Activated B cell treated with CpG ODN at 0.5 μM for 24 hours (primary cell): ENCODE results near the gene GGCT. TPM values are rescaled to one million over a fixed set of nuclear protein-coding genes. Genes with fewer than 3 reads are reported as not detected.
"Not testable (repeated sequence)": the region's sequence is repeated elsewhere in the genome, so short reads cannot be mapped to it uniquely, and the experiment has no call there.

ENCODE experiments used
- ATAC-seq: fragments of 200-7000 bp; cut with Tn5 transposase; one replicate; pipeline ENCODE4 v1.10.0; 2021; ENCODE audit warnings: low read depth, mild to moderate bottlenecking, moderate library complexity
- CTCF ChIA-PET: fragments of 350-600 bp; sonication (Branson Sonifier 250); formaldehyde crosslinking; loops from one replicate; lab custom pipeline; 2021; ENCODE audit warnings: antibody characterized with exemption; lab: Charles Lee
- POLR2A ChIA-PET: fragments of 350-600 bp; sonication (Branson Sonifier 250); formaldehyde crosslinking; loops from one replicate; lab custom pipeline; 2021; ENCODE audit warnings: antibody characterized with exemption; lab: Charles Lee
- DNase-seq: peaks from one replicate; pipeline ENCODE4 v3.0.0; 2022
- H3K27ac Mint-ChIP-seq: one replicate; pipeline ENCODE4 v1.8.0; 2020; ENCODE audit warnings: mixed read lengths
- H3K27me3 Mint-ChIP-seq: one replicate; pipeline ENCODE4 v1.8.0; 2021; ENCODE audit warnings: mixed read lengths
- H3K36me3 Mint-ChIP-seq: one replicate; pipeline ENCODE4 v1.8.0; 2021; ENCODE audit warnings: low read depth, mixed read lengths
- H3K4me1 Mint-ChIP-seq: one replicate; pipeline ENCODE4 v1.8.0; 2021; ENCODE audit warnings: mixed read lengths
- H3K4me3 Mint-ChIP-seq: one replicate; pipeline ENCODE4 v1.8.0; 2020; ENCODE audit warnings: mild to moderate bottlenecking, mixed read lengths
- H3K9me3 Mint-ChIP-seq: one replicate; pipeline ENCODE4 v1.8.0; 2020; ENCODE audit warnings: mixed read lengths
- CTCF ChIP-seq: fragments of 200-600 bp; IDR thresholded peaks from one replicate; pipeline ENCODE4 v1.8.0; 2022; ENCODE audit warnings: antibody characterized with exemption, mild to moderate bottlenecking
- intact Hi-C: fragments of 100-400 bp; cut with micrococcal nuclease; formaldehyde crosslinking; loops from one replicate; pipeline ENCODE4 v1.15.1; 2024
- total RNA-seq: library from RNA; stranded (reverse); gene quantifications from 2 replicates; pipeline ENCODE4 v1.2.3, GENCODE V29; 2022

GGCT gene
- total RNA-seq, 1 donor from 2014 or later, result 24.4 TPM

- H3K27me3 Mint-ChIP-seq, result no peaks in the 10 kb centered on the region
- DNase-seq (no peak), ATAC-seq (no peak)
- H3K9me3 Mint-ChIP-seq, result no peaks in the 10 kb centered on the region
- POLR2A ChIA-PET, result no interaction called here
- H3K27ac Mint-ChIP-seq, result no peak overlapping the region
- no peaks in the 10 kb centered on the region for H3K36me3 Mint-ChIP-seq
- H3K4me3 Mint-ChIP-seq, result no peak overlapping the region
- no peaks in the 10 kb centered on the region for H3K4me1 Mint-ChIP-seq
- TF ChIP-seq CTCF, result no peak
- CTCF ChIA-PET, result no interaction called here
- intact Hi-C loops, result loop anchor here (5.0 kb wide), 1 partner anchor 229 kb away; no protein-coding TSS in a partner anchor
Observed at GRCh38 chr7:30513762-30514161, 9.1 kb upstream of the GGCT start.

- H3K27ac Mint-ChIP-seq, result no peak overlapping the region
- H3K27me3 Mint-ChIP-seq, result no peaks in the 10 kb centered on the region
- H3K4me3 Mint-ChIP-seq, result no peak overlapping the region
- H3K4me1 Mint-ChIP-seq, result no peaks in the 10 kb centered on the region
- ChIA-PET CTCF (interaction anchor here (0.7 to 3.0 kb wide), 2 partner anchors 52 kb away, joined by 3 to 25 read pairs; no protein-coding TSS in a partner anchor), POLR2A (no interaction called here)
- TF ChIP-seq CTCF, result no peak
- DNase-seq (no peak), ATAC-seq (no peak)
- H3K9me3 Mint-ChIP-seq, result no peaks in the 10 kb centered on the region
- intact Hi-C loops, result loop anchor here (5.0 kb wide), 1 partner anchor 230 kb away; no protein-coding TSS in a partner anchor
- H3K36me3 Mint-ChIP-seq, result no peaks in the 10 kb centered on the region
Observed at GRCh38 chr7:30511973-30512662, 7.5 kb upstream of the GGCT start.

GRCh38 chr7:30511494-30511893 is 6.9 kb upstream of the GGCT start:
- no peak overlapping the region for H3K4me3 Mint-ChIP-seq
- intact Hi-C loops, result loop anchor here (5.0 kb wide), 1 partner anchor 231 kb away; no protein-coding TSS in a partner anchor
- POLR2A ChIA-PET, result interaction anchor here (1.2 kb wide), 1 partner anchor 194 kb away, joined by 3 read pairs; no protein-coding TSS in a partner anchor

GRCh38 chr7:30510124-30511075 is 5.8 kb upstream of the GGCT start:
- no peak for DNase-seq
- POLR2A ChIA-PET, result interaction anchor here (1.2 kb wide), 1 partner anchor 193 kb away, joined by 3 read pairs; no protein-coding TSS in a partner anchor

More at GRCh38 chr7:30511494-30511893, 6.9 kb upstream of the GGCT start:
- Mint-ChIP-seq H3K4me1 (no peaks in the 10 kb centered on the region), H3K36me3 (no peaks in the 10 kb centered on the region), H3K27ac (no peak overlapping the region), H3K27me3 (no peaks in the 10 kb centered on the region), H3K9me3 (no peaks in the 10 kb centered on the region)
- ATAC-seq (no peak), DNase-seq (no peak)
- CTCF ChIA-PET, result interaction anchor here (1.0 to 3.0 kb wide), 3 partner anchors 46 to 115 kb away, joined by 3 to 25 read pairs (median 3); no protein-coding TSS in a partner anchor
- TF ChIP-seq CTCF, result no peak

GRCh38 chr7:30509171-30509857 is 4.7 kb upstream of the GGCT start:
- peaks cover 15% of the 10 kb centered on the region for H3K4me1 Mint-ChIP-seq
- H3K9me3 Mint-ChIP-seq, ATAC-seq, H3K4me3 Mint-ChIP-seq, POLR2A ChIA-PET, H3K27ac Mint-ChIP-seq, H3K27me3 Mint-ChIP-seq, H3K36me3 Mint-ChIP-seq, DNase-seq, intact Hi-C loops: not testable (repeated sequence)
- CTCF ChIA-PET, result interaction anchor here (1.5 to 3.0 kb wide), 2 partner anchors 23 to 54 kb away, joined by 3 to 25 read pairs; no protein-coding TSS in a partner anchor

More at GRCh38 chr7:30510124-30511075, 5.8 kb upstream of the GGCT start:
- Mint-ChIP-seq H3K4me3 (no peak overlapping the region), H3K27ac (no peak overlapping the region), H3K36me3 (no peaks in the 10 kb centered on the region), H3K4me1 (peaks cover 5% of the 10 kb centered on the region), H3K9me3 (no peaks in the 10 kb centered on the region), H3K27me3 (no peaks in the 10 kb centered on the region)
- ATAC-seq, result peak; percentile 72
- intact Hi-C loops, result loop anchor here (1.0 to 5.0 kb wide), 3 partner anchors 54 to 234 kb away; no protein-coding TSS in a partner anchor
- CTCF ChIA-PET, result interaction anchor here (0.7 to 3.0 kb wide), 7 partner anchors 11 to 121 kb away, joined by 3 to 25 read pairs (median 3); no protein-coding TSS in a partner anchor
- TF ChIP-seq CTCF, result peak; percentile 42

GRCh38 chr7:30507346-30507900 is 2.8 kb upstream of the GGCT start:
- POLR2A ChIA-PET, H3K9me3 Mint-ChIP-seq, intact Hi-C loops, DNase-seq, H3K27ac Mint-ChIP-seq, H3K4me3 Mint-ChIP-seq, ATAC-seq, H3K27me3 Mint-ChIP-seq, H3K36me3 Mint-ChIP-seq: not testable (repeated sequence)
- H3K4me1 Mint-ChIP-seq, result peaks cover 33% of the 10 kb centered on the region
- CTCF ChIA-PET, result interaction anchor here (3.0 kb wide), 1 partner anchor 57 kb away, joined by 9 read pairs; no protein-coding TSS in a partner anchor
